MV-4-11 (cell line): Measurements from ENCODE around the gene DENND4C.
A peak's percentile ranks its signal among the peaks of the same experiment; 100 is the strongest.
"Not testable (repeated sequence)": the region's sequence is repeated elsewhere in the genome, so short reads cannot be mapped to it uniquely, and the experiment has no call there.

Experiments
- DNase-seq: peaks from one replicate; lab custom pipeline; 2025; lab: John Stamatoyannopoulos, UW

DENND4C gene

GRCh38 chr9:19375538-19375937, 145.0 kb downstream of the DENND4C start:
- no peak for DNase-seq

- DNase-seq: no peak
These were observed 146.4 kb downstream of the DENND4C start for GRCh38 chr9:19376931-19377330.

- no peak for DNase-seq
These were observed 147.7 kb downstream of the DENND4C start for GRCh38 chr9:19378164-19378563.

- no peak for DNase-seq
These were observed 148.2 kb downstream of the DENND4C start for GRCh38 chr9:19378647-19379046.

- DNase-seq: no peak
These were observed 148.8 kb downstream of the DENND4C start for GRCh38 chr9:19379283-19379682.

GRCh38 chr9:19379697-19380046, 149.2 kb downstream of the DENND4C start:
- peak; percentile 41 for DNase-seq

GRCh38 chr9:19380826-19381075, 150.3 kb downstream of the DENND4C start:
- no peak for DNase-seq

- no peak for DNase-seq
These were observed 151.2 kb downstream of the DENND4C start for GRCh38 chr9:19381656-19382055.

GRCh38 chr9:19385212-19385611, 154.7 kb downstream of the DENND4C start:
- DNase-seq: not testable (repeated sequence)

GRCh38 chr9:19385786-19386501, 155.5 kb downstream of the DENND4C start:
- no peak for DNase-seq

GRCh38 chr9:19386502-19387044, 156.1 kb downstream of the DENND4C start:
- DNase-seq: no peak

GRCh38 chr9:19387317-19387716, 156.8 kb downstream of the DENND4C start:
- no peak for DNase-seq

GRCh38 chr9:19389539-19389938, 159.0 kb downstream of the DENND4C start:
- not testable (repeated sequence) for DNase-seq

GRCh38 chr9:19397845-19398244, 167.4 kb downstream of the DENND4C start:
- DNase-seq: no peak

GRCh38 chr9:19403231-19403630, 172.7 kb downstream of the DENND4C start:
- DNase-seq: not testable (repeated sequence)

GRCh38 chr9:19404283-19405075, 174.0 kb downstream of the DENND4C start:
- no peak for DNase-seq

GRCh38 chr9:19405771-19406170, 175.3 kb downstream of the DENND4C start:
- no peak for DNase-seq

GRCh38 chr9:19408316-19408692, 177.8 kb downstream of the DENND4C start:
- DNase-seq: no peak

GRCh38 chr9:19408693-19409400, 178.4 kb downstream of the DENND4C start, which contains the start of gene ACER2:
Gene ACER2, plus strand, starts transcription at chr9:19409009. Its CDS starts 76 bp downstream, at chr9:19409085.
- peak; percentile 77 for DNase-seq

- peak; percentile 45 for DNase-seq
These were observed 179.1 kb downstream of the DENND4C start for GRCh38 chr9:19409401-19410194.

GRCh38 chr9:19410195-19410503, 179.7 kb downstream of the DENND4C start:
- DNase-seq: no peak

GRCh38 chr9:19410594-19410993, 180.1 kb downstream of the DENND4C start:
- peak; percentile 31 for DNase-seq
